K562 (cell line): ENCODE results near the gene HNRNPU. TPM values are rescaled to one million over a fixed set of nuclear protein-coding genes. Genes with fewer than 3 reads are reported as not detected.
"Not testable (repeated sequence)": the region's sequence is repeated elsewhere in the genome, so short reads cannot be mapped to it uniquely, and the experiment has no call there.

Experiments
- ATAC-seq: fragments of 200-7000 bp; cut with Tn5 transposase; 3 replicates; pipeline ENCODE4 v1.9.1; 2020; ENCODE audit warnings: moderate library complexity
- BruUV-seq: library from RNA; stranded (reverse); fragments of 400-500 nt; replicated peaks from 2 replicates; lab custom pipeline; 2021; lab: Mats Ljungman, UMichigan
- CTCF ChIA-PET: fragments of 300-600 bp; formaldehyde crosslinking; extraction: SDS; loops from one replicate; lab custom pipeline; 2021; ENCODE audit warnings: low intra/inter-chr PET ratio; lab: Yijun Ruan, JAX
- POLR2A ChIA-PET: fragments of 300-600, 350-650 bp; sonication (Branson Sonifier 250); formaldehyde crosslinking; extraction: SDS; loops from one replicate; lab custom pipeline; 2021; ENCODE audit warnings: antibody characterized with exemption, inconsistent platforms; lab: Yijun Ruan, JAX
- DNase-seq, 4 experiments: peaks; one replicate each; pipeline versions ENCODE4 v3.0.0 to v3.0.0-alpha.2; 2011 to 2018; ENCODE audit warnings: low spot score in 3 of 4, mixed read lengths in 3 of 4; ENCODE audit errors: extremely low read depth in 1 of 4
- FAIRE-seq: peaks from 2 replicates; lab custom pipeline; 2011; peaks lifted over from hg19 to GRCh38; lab: Jason Lieb, UNC
- H2AFZ ChIP-seq: 2 replicates; pipeline ENCODE4 v1.6.0; 2011; ENCODE audit warnings: low read depth, low read length, control low read depth, inconsistent platforms
- H3K27ac ChIP-seq: fragments of 200-600 bp; 3 replicates; pipeline ENCODE4 v1.8.0; 2011; ENCODE audit warnings: low read depth, mild to moderate bottlenecking, control low read depth, inconsistent platforms, low read length, moderate library complexity, mixed read lengths; ENCODE audit errors: extremely low read depth
- H3K27me3 ChIP-seq, 2 experiments: fragments of 300-600 bp in 1 of 2; 2 replicates in 1 of 2; 3 replicates in 1 of 2; pipeline versions ENCODE4 v1.6.0 to v1.8.0; 2011; ENCODE audit warnings: inconsistent platforms in 2 of 2, low read length in 2 of 2, mild to moderate bottlenecking in 1 of 2, mixed read lengths in 1 of 2, moderate library complexity in 1 of 2; ENCODE audit not compliant: control insufficient read depth in 2 of 2, insufficient read depth in 2 of 2
- H3K36me3 ChIP-seq: fragments of 300-600 bp; 3 replicates; pipeline ENCODE4 v1.8.0; 2011; ENCODE audit warnings: mild to moderate bottlenecking, low read length, inconsistent platforms; ENCODE audit not compliant: control insufficient read depth, insufficient read depth
- H3K4me1 ChIP-seq, 2 experiments: fragments of 200-600 bp in 1 of 2; replicated peaks in 1 of 2; 2 replicates in 1 of 2; 3 replicates in 1 of 2; pipeline versions ENCODE4 v1.5.1 to v1.8.0; 2011; ENCODE audit warnings: inconsistent platforms in 2 of 2, low read length in 2 of 2, mild to moderate bottlenecking in 1 of 2, mixed read lengths in 1 of 2, moderate library complexity in 1 of 2; ENCODE audit not compliant: control insufficient read depth in 2 of 2, insufficient read depth in 2 of 2
- H3K4me2 ChIP-seq: 2 replicates; pipeline ENCODE4 v1.6.1; 2011; ENCODE audit warnings: low read length, control low read depth, inconsistent platforms, mixed read lengths; ENCODE audit not compliant: insufficient read depth
- H3K4me3 ChIP-seq: fragments of 200-600 bp; sonication (generic), shearing (Covaris generic); 2 replicates; pipeline ENCODE4 v1.5.1; 2016; ENCODE audit warnings: control low read depth, inconsistent platforms
- H3K79me2 ChIP-seq: fragments of 200-600 bp; 3 replicates; pipeline ENCODE4 v1.8.0; 2011; ENCODE audit warnings: low read length, inconsistent platforms; ENCODE audit not compliant: control insufficient read depth, insufficient read depth
- H3K9ac ChIP-seq, 2 experiments: 2 replicates each; pipeline versions ENCODE4 v1.6.0 to v1.6.1; 2011; ENCODE audit warnings: low read depth in 2 of 2, low read length in 2 of 2, control low read depth in 1 of 2, inconsistent platforms in 1 of 2, mild to moderate bottlenecking in 1 of 2, mixed read lengths in 1 of 2; ENCODE audit not compliant: insufficient read depth in 1 of 2
- H3K9me1 ChIP-seq: one replicate; pipeline ENCODE4 v1.6.0; 2011; ENCODE audit warnings: inconsistent platforms, mild to moderate bottlenecking, low read length, moderate library complexity; ENCODE audit not compliant: control insufficient read depth, insufficient read depth
- H3K9me3 ChIP-seq: replicated peaks from 2 replicates; pipeline ENCODE4 v1.5.1; 2011; ENCODE audit warnings: low read depth, low read length, inconsistent platforms; ENCODE audit not compliant: control insufficient read depth, insufficient read depth
- H4K20me1 ChIP-seq: replicated peaks from 2 replicates; pipeline ENCODE4 v1.6.1; 2011; ENCODE audit warnings: low read length, inconsistent platforms, mixed read lengths; ENCODE audit not compliant: control insufficient read depth, insufficient read depth
- ATF3 ChIP-seq, 2 experiments: fragments of 450-650 bp in 1 of 2; sonication (generic) in 1 of 2; formaldehyde crosslinking in 1 of 2; IDR thresholded peaks in 1 of 2; conservative IDR thresholded peaks in 1 of 2; 2 replicates each; pipeline versions ENCODE4 v1.6.1 to v1.8.1; 2016 to 2023; ENCODE audit warnings: mild to moderate bottlenecking in 2 of 2, moderate library complexity in 2 of 2, inconsistent platforms in 1 of 2, missing genetic modification reagents in 1 of 2
- CEBPG ChIP-seq, 3 experiments: fragments of 200-800 bp in 1 of 3; sonication (Bioruptor generic) in 1 of 3; sonication (generic) in 1 of 3; formaldehyde crosslinking in 1 of 3; IDR thresholded peaks in 2 of 3; conservative IDR thresholded peaks in 1 of 3; 2 replicates each; pipeline versions ENCODE4 v1.6.1 to v1.8.0; 2016 to 2022; ENCODE audit warnings: missing compliant biosample characterization in 2 of 3, missing genetic modification characterization in 2 of 3, mild to moderate bottlenecking in 1 of 3, missing genetic modification reagents in 1 of 3
- ZBTB33 ChIP-seq: sonication (generic); formaldehyde crosslinking; IDR thresholded peaks from 2 replicates; pipeline ENCODE4 v1.8.1; 2023; ENCODE audit warnings: mild to moderate bottlenecking, missing genetic modification reagents
- ZNF512 ChIP-seq: IDR thresholded peaks from 2 replicates; pipeline ENCODE4 v1.6.1; 2016; ENCODE audit warnings: missing genetic modification characterization, missing compliant biosample characterization
- WGBS: fragments of 100-300 bp; shearing (Covaris generic); methylation state at CpG from one replicate; pipeline ENCODE4 v1.1.6; 2016; ENCODE audit warnings: low coverage, mixed read lengths; ENCODE audit not compliant: insufficient coverage; ENCODE audit errors: missing lambda C conversion rate; 5-methylcytosine and 5-hydroxymethylcytosine counted together
- in situ Hi-C: fragments of 300-500 bp; cut with MboI; formaldehyde crosslinking; loops from 4 replicates; pipeline ENCODE4 v1.15.0; 2018; ENCODE audit warnings: inconsistent platforms, mixed read lengths
- intact Hi-C: fragments of 100-400 bp; cut with micrococcal nuclease; formaldehyde crosslinking; loops from 2 replicates; pipeline ENCODE4 v1.14.2; 2022
- polyA plus RNA-seq, 8 experiments: library from polyadenylated mRNA; depleted of rRNA in 4 of 8; stranded (reverse) in 5 of 8; unstranded in 3 of 8; fragments of >200 nt; fragmentation: Nextera tagmentation in 2 of 8; fragmentation: Illumina TruSeq in 1 of 8; extraction: Ambion mirVana in 2 of 8; extraction: Trizol in 1 of 8; gene quantifications; 2 replicates each; pipeline versions ENCODE4 v1.2.1 to v1.2.3, GENCODE V29; 2011 to 2014; ENCODE audit warnings: inconsistent platforms in 1 of 8, missing spikeins in 1 of 8
- total RNA-seq, 7 experiments: library from RNA; depleted of rRNA in 6 of 7; stranded (reverse); fragments of >200 nt in 6 of 7; fragmentation: Illumina TruSeq in 2 of 7; extraction: Trizol in 2 of 7; gene quantifications; 2 replicates each; pipeline versions ENCODE4 v1.2.1 to v1.2.3, GENCODE V29; 2011 to 2021; ENCODE audit warnings: low replicate concordance in 1 of 7
- TF ChIP-seq, protein P1 (sequence below): fragments of 450-650 bp; conservative IDR thresholded peaks from 2 replicates; pipeline ENCODE4 v1.6.1; 2016; ENCODE audit warnings: missing genetic modification characterization, low read depth, mild to moderate bottlenecking, missing compliant biosample characterization, moderate library complexity

The HNRNPU gene
- total and polyA plus RNA-seq, 9 of the 15 experiments (the other 6 are each of a cell fraction or from before 2014, with no cell fraction given): 159 to 777 (median 577) TPM

DNA sequence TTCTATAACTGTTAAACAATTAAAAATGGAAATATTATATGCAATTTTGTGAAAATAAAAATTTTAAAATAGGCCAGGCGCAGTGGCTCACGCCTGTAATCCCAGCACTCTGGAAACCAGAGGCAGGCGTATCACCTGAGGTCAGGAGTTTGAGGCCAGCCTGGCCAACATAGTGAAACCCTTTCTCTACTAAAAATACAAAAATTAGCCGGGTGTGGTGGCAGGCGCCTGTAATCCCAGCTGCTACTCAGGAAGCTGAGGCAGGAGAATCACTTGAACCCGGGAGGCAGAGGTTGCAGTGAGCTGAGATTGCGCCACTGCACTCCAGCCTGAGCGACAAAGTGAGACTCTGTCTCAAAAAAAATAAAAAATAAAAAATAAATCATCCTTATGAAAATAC is 31.1 kb downstream of the HNRNPU start:
- Histone ChIP-seq H3K27ac (peak overlapping the region; percentile 98; the same call in 2 of the 3 replicates), H3K79me2 (peaks cover 28% of the 10 kb centered on the region), H3K9ac (peak overlapping the region in 1 of 2 experiments; percentile 97; a peak in 3 of 4 replicates), H3K4me1 (peaks cover 11 to 17% of the 10 kb centered on the region in 2 experiments; a peak in 4 of 5 replicates), H2AFZ (peak overlapping the region; percentile 83), H3K36me3 (peaks cover 18% of the 10 kb centered on the region), H3K4me2 (peak overlapping the region; percentile 98; the same call in 1 of the 2 replicates), H3K4me3 (peak overlapping the region; percentile 74)
- FAIRE-seq; DNase-seq; in situ Hi-C loops; H4K20me1 ChIP-seq; ATAC-seq; H3K27me3 ChIP-seq; BruUV-seq; H3K9me1 ChIP-seq; H3K9me3 ChIP-seq; TF ChIP-seq ATF3 (CRISPR knock-in tag; conservative IDR thresholded peaks at IDR 0.05); CEBPG (CRISPR knock-in tag; IDR thresholded peaks at IDR 0.05): not testable (repeated sequence)
- CTCF ChIA-PET: interaction anchor here (0.5 kb wide), 1 partner anchor 139 kb away, joined by 3 read pairs; no protein-coding TSS in a partner anchor
- intact Hi-C loops: loop anchor here (10.0 kb wide), 1 partner anchor 212 kb away; no protein-coding TSS in a partner anchor
- 66% methylated on average over 8 of the region's 8 CpGs for WGBS
- POLR2A ChIA-PET: interaction anchor here (0.7 to 22.4 kb wide), 6 partner anchors 18 to 209 kb away, joined by 3 to 485 read pairs (median 4); partner anchors contain the start of gene HNRNPU
- TF ChIP-seq, protein P1, sequence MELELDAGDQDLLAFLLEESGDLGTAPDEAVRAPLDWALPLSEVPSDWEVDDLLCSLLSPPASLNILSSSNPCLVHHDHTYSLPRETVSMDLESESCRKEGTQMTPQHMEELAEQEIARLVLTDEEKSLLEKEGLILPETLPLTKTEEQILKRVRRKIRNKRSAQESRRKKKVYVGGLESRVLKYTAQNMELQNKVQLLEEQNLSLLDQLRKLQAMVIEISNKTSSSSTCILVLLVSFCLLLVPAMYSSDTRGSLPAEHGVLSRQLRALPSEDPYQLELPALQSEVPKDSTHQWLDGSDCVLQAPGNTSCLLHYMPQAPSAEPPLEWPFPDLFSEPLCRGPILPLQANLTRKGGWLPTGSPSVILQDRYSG (tag): 0 out of 2 replicates have a peak, but pooled peaks have one; percentile 42
- TF ChIP-seq ATF3 (IDR thresholded peaks at IDR 0.05) (0 out of 2 replicates have a peak, but pooled peaks have one; percentile 5), ZNF512 (tag) (peak; percentile 88), ZBTB33 (0 out of 2 replicates have a peak, but pooled peaks have one; percentile 48), CEBPG (tag; conservative IDR thresholded peaks at IDR 0.05 in 1 of 2, IDR thresholded peaks at IDR 0.05 in 1 of 2) (peak; percentile 42 to 87; a peak in 3 of 4 replicates)
